HuH-7 (cell line): ENCODE measurements around the gene SPDYE6.
"Not testable (repeated sequence)": the region's sequence is repeated elsewhere in the genome, so short reads cannot be mapped to it uniquely, and the experiment has no call there.

Experiments used
- DNase-seq: peaks from one replicate; pipeline ENCODE4 v3.0.0; 2011; ENCODE audit warnings: low spot score

Gene SPDYE6

DNA sequence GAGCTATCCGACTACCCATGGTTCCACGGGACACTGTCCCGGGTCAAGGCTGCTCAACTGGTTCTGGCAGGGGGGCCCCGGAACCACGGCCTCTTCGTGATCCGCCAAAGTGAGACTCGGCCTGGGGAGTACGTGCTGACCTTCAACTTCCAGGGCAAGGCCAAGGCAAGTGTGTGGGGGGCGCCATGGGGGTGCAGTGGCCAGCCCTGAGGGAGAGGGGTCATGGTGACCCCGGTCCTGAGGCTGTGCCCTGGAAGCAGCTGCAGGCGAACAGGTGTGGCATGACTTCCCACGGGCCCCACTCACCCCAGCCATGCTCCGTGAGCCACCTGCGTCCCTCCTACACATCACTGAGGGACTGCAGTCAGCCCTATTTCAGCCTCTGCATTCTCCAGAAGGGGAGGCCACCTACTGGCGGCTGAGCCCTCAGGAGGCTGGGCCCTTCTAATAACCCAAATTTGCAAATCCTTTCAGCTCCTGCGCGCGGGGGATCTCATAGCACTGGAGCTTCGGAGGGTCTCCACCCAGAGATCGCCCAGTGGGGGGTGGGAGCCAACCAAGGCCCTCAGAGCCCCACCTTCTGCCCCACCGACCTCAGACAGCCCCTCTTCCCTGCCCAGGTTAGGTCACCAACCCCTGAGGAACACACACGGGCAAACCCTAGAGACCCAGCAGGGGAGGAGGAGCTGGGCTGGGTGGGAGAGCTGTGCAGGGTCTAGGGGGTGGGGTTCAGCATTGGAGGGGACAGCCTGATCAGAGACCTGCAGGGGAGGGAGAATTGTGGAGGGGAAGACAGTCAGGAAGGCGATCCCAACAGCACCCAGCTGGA lies 38.8 kb downstream of the SPDYE6 start:
- no peak for DNase-seq

GRCh38 chr7:102313997-102314780 lies 42.1 kb downstream of the SPDYE6 start:
- DNase-seq = no peak

DNA sequence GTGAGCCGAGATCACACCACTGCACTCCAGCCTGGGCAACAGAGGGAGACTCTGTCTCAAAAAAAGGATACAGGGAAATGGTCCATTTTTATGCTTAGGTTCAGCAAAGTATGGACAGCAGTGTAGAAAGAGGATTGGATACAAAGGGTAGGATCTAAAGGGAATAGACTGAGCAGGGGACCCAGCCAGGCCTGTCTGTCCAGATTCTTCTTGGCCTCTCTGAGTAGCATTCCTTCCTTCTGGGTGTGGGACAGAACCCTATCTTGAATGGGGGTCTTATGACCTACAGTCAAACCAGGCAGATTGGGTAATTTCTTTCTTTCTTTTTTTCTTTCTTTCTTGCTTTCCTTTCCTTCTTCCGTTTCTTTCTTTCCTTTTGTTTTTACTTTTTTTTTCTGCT lies 43.9 kb downstream of the SPDYE6 start:
- DNase-seq = no peak

DNA sequence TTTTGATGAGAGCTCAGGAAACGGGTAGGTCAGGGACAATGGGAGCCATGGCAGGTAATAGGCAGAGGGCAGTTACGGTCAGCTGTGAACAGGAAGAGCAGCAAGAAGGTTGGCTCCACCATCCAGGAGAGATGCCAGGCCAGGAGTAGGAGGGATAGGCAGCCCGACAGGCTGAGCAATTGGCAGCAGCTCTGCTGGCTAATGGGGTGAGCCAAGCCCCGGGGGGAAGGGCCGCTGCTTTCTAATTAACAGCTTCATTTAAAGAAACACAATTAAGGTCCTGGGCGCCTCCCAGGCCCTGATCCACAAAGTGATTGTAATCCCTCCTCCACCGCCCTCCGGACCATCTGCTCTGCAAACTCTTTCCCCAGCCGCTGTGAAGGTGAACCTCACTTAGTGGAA lies 45.8 kb downstream of the SPDYE6 start:
- no peak for DNase-seq

- peak; percentile 76 for DNase-seq
These were observed 49.1 kb downstream of the SPDYE6 start for GRCh38 chr7:102306916-102307677.

DNA sequence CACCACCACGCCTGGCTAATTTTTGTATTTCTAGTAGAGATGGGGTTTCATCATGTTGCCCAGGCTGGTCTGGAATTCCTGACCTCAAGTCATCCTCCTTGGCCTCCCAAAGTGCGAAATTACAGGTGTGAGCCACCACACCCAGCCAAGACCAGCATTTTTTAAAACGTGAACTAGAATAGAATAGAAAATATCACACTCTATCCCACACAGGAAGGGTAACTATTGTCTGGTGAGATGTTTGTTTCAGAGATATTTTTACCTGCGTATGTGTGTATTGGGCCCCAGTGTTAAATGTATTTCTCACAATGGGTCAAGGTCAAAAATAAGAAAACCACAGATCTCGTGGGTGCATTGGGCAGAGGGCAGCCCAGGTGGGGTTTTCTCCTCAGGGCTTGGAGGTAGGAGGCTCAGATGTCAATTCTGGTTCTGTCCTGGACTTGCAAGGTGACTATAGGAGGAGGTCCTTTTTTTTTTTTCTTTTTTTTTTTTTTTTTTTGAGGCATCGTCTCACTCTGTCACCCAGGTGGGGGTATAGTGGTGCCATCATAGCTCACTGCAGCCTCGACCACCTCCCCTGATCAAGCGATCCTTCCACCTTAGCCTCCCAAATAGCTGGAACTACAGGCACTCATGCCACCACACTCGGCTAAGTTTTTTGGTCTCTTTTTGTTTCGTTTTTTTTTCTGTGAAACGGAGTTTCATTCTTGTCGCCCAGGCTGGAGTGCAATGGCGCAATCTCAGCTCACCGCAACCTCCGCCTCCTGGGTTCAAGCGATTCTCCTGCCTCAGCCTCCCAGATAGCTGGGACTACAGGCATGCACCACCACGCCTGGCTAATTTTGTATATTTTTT lies 50.6 kb downstream of the SPDYE6 start:
- no peak for DNase-seq

DNA sequence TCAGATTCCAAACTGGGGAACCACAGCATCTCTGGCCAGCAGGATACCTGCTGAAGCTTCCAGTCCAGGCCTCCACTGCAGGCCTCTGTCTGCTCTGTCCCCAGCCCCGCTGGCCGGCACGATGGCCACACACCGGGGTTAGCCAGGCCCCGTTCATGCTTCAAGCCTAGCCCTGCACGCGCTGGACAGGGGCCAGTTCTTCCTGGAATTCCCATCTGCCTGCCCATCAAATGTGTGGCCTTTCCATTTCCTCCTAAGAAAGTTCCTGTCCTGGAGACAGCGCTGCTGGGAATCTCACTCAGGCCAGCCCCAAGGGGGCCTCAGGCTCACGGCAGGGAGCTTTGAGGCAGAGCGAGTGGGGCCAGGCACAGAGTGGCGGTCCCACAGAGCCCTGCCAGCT lies 51.6 kb downstream of the SPDYE6 start:
- no peak for DNase-seq

DNA sequence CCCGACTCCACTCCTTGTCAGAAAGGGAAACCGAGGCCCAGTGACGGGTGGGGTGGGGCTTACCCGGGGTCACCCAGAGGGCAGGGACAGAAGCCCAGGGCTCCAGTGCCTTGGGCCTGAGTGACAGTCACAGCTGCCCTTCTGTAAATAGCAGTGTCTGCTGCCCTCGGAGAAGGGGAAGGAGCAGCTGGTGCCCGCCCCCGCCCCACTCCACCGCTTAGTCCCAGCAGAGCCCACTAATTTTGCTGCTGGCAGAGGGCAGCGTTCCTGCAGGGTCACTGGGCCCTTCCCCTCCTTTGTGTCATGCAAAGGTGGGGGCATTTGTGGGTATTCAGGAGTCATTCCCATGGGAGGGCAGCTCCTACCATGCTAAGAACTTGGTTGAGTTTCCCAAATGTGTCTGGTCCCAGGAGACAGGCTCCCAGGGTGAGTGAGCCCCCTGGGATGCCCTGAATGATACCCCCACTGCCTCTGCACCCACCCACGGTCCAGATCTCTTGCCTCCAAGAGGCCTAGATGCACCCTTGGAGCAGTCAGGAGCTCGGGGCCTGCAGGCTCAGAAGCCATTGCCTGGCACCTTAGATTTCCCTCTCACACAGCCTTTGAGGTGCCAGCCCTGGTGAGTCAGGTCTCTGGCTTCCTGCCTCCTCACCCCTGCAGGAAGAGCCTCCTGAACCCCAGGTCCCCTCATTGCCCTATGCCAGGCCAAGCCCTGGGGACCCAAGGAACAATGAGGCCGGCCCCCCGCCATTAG lies 52.4 kb downstream of the SPDYE6 start:
- DNase-seq = no peak

- DNase-seq = no peak
These were observed 54.2 kb downstream of the SPDYE6 start for GRCh38 chr7:102302025-102302424.

- DNase-seq = not testable (repeated sequence)
These were observed 54.9 kb downstream of the SPDYE6 start for GRCh38 chr7:102301367-102301766.

DNA sequence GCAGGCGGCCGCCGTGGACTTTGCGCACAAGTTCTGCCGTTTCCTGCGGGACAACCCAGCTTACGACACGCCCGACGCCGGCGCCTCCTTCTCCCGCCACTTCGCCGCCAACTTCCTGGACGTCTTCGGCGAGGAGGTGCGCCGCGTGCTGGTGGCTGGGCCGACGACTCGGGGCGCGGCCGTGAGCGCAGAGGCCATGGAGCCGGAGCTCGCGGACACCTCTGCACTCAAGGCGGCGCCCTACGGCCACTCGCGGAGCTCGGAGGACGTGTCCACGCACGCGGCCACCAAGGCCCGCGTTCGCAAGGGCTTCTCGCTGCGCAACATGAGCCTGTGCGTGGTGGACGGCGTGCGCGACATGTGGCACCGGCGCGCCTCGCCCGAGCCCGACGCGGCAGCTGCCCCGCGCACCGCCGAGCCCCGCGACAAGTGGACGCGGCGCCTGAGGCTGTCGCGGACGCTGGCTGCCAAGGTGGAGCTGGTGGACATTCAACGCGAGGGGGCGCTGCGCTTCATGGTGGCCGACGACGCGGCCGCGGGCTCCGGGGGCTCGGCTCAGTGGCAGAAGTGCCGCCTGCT lies 55.5 kb downstream of the SPDYE6 start:
- no peak for DNase-seq

- no peak for DNase-seq
These were observed 58.6 kb downstream of the SPDYE6 start for GRCh38 chr7:102297487-102298218.

DNA sequence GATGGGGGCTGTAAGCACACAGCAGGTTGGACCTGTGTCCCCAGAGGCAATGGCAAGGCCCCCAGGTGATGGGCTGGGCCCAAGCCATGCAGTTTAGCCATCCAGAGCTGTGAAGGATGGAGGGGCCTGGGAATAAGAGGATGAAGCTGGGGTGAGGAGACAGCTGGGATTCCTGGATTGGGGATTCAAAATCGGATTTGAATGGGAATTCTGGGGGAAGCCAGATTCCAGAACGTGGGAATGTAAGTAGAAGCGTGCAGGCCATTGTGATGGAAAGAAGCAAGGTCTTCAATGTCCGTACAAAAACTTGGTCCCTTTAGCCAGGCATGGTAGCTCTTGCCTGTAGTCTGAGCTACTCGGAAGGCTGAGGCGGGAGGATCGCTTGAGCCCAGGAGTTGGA lies 59.7 kb downstream of the SPDYE6 start:
- no peak for DNase-seq

GRCh38 chr7:102296179-102296438 lies 60.1 kb downstream of the SPDYE6 start:
- DNase-seq = no peak
